Tibial nerve (tissue), 3 donors: Measurements from ENCODE around the gene ERLIN1.

Experiments
- CTCF ChIP-seq, 5 experiments: fragments of 200-600 bp in 3 of 5; fragments of 450-650 bp in 2 of 5; sonication (generic) in 3 of 5; IDR thresholded peaks; one replicate each; pipeline ENCODE4 v1.5.1; 2016 to 2019; ENCODE audit warnings: antibody characterized with exemption in 5 of 5, mild to moderate bottlenecking in 3 of 5, moderate library complexity in 2 of 5
- POLR2A ChIP-seq, 2 donors: fragments of 450-650 bp; IDR thresholded peaks; one replicate each; pipeline ENCODE4 v1.6.1; 2017; ENCODE audit warnings: antibody characterized with exemption in 2 of 2, mild to moderate bottlenecking in 2 of 2, moderate library complexity in 2 of 2

DNA sequence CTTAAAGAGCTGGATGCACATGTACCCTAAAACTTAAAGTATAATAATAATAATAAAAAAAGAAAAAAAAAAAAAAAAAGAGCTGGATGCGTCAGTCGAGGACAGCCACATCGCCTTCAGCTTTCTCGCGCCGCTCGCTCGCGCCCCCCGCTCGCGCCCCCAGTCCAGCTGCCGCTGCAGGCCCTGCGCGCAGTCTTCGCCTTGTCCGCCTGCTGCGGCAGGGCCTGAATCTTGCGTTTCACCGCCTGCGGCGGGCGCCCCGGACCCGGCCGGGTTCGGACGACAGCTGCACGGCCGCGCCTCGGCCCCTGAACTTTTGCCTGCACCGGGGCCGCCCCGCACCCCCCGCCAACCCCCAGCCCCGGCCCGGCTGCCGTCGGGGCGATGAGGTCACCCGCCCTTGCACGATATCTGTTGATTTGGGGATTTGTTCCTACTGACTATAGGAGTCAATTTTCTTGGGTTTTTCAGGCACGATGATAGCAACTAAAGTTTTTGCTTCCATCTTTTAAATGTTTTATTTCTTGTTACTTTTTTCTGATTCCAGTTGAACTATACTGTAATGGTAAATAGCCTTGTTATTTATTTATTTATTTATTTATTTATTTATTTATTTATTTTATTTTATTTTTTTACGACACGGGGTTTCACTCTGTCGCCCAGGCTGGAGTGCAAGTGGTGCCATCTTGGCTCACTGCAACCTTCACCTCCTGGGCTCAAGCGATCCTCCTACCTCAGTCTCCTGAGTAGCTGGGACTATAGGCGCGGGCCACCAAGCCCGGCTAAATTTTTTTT is 70.7 kb downstream of the ERLIN1 start:
- no peak for TF ChIP-seq CTCF (IDR thresholded peaks at IDR 0.05)
- TF ChIP-seq POLR2A (IDR thresholded peaks at IDR 0.05) = no peak
